ENCODE data around the gene KLF13.

The KLF13 gene

GRCh38 chr15:31365655-31366127, 39.1 kb downstream of the KLF13 start:
- peak; percentile 66 for DNase-seq

- no peak for DNase-seq
Observed at GRCh38 chr15:31366169-31366734, 39.6 kb downstream of the KLF13 start.

GRCh38 chr15:31367021-31367729, 40.5 kb downstream of the KLF13 start:
- no peak for DNase-seq

- no peak for DNase-seq
Observed at GRCh38 chr15:31367730-31368344, 41.2 kb downstream of the KLF13 start.

GRCh38 chr15:31369727-31370126, 43.1 kb downstream of the KLF13 start:
- no peak for DNase-seq

GRCh38 chr15:31371520-31372240, 45.0 kb downstream of the KLF13 start:
- DNase-seq = no peak

- peak; percentile 77 for DNase-seq
Observed at GRCh38 chr15:31372635-31373091, 46.0 kb downstream of the KLF13 start.

- no peak for DNase-seq
Observed at GRCh38 chr15:31373096-31373865, 46.6 kb downstream of the KLF13 start.

- no peak for DNase-seq
Observed at GRCh38 chr15:31373970-31374369, 47.3 kb downstream of the KLF13 start.

GRCh38 chr15:31374489-31374888, 47.9 kb downstream of the KLF13 start:
- peak; percentile 32 for DNase-seq

- no peak for DNase-seq
Observed at GRCh38 chr15:31374986-31375385, 48.4 kb downstream of the KLF13 start.

GRCh38 chr15:31375772-31376171, 49.1 kb downstream of the KLF13 start:
- no peak for DNase-seq

- DNase-seq = no peak
Observed at GRCh38 chr15:31376511-31376910, 49.9 kb downstream of the KLF13 start.

- no peak for DNase-seq
Observed at GRCh38 chr15:31377030-31377429, 50.4 kb downstream of the KLF13 start.

- no peak for DNase-seq
Observed at GRCh38 chr15:31378363-31378903, 51.8 kb downstream of the KLF13 start.

GRCh38 chr15:31379042-31379441, 52.4 kb downstream of the KLF13 start:
- DNase-seq = no peak

- no peak for DNase-seq
Observed at GRCh38 chr15:31379577-31379976, 52.9 kb downstream of the KLF13 start.

GRCh38 chr15:31381801-31382712, 55.4 kb downstream of the KLF13 start:
- no peak for DNase-seq

- DNase-seq = no peak
Observed at GRCh38 chr15:31382713-31383045, 56.0 kb downstream of the KLF13 start.

- DNase-seq = no peak
Observed at GRCh38 chr15:31383139-31383538, 56.5 kb downstream of the KLF13 start.

- DNase-seq = no peak
Observed at GRCh38 chr15:31384568-31384967, 57.9 kb downstream of the KLF13 start.
